HUDEP-2 (cell line): ENCODE measurements around the gene YIPF1.

ENCODE experiments used
- DNase-seq, 76 experiments: peaks; one replicate each; lab custom pipeline; 2025; ENCODE audit not compliant: unreplicated experiment in 76 of 76; lab: John Stamatoyannopoulos, UW

Gene YIPF1

DNA sequence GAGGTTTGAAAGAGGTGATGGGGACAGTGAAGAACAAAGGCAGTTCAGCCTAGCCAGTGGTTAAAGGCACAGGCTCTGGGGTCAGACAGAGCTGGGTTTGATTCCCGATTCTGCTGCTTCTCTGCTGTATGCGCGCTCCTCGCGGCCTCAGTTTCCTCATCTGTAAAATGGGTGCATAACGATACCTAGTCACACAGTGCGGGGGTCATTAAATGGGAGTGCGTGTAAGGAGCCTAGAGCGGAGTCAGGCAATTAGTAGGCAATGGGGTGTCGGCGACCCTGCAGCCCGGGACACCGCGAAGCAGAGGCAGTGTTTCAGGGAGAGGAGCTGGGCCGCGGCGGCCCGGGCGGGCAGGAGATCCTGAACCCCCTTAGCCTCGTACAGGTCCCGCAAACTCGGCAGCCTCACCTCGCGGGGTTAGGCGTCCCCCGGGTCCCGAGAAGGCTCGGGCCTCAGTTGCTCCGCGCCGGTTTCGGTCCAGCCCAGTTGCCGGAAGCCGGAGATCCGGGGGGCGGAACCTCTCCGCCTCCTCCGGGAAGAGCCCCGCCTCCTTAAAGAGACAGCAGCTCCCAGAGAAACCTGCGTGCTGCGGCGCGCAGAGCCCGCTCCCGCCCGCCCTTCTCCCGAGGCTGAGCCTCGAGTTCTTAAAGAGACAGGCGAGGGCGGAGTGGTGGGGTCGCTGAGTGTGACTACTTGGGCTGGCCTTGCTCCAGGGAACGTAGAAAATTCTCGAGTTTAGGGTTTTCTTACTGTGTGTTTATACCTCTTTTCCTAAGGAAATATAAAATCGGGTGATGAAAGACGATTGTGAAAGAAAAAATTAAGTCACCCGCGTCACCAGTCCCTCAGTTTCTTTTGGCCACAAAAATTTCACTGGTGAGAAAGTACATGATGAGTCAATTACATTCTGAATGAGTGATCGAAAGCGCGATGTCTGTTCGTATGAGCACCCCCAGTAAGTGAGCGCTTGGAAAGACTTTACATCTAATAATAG lies at the start of gene YIPF1:
TSS of gene YIPF1 (minus strand) at position 494 of the 995 bp plus-strand sequence. CDS start 860 bp downstream, outside the sequence.
- peak in 73 of 76 experiments; percentile 18 to 88 (median 73) for DNase-seq

DNA sequence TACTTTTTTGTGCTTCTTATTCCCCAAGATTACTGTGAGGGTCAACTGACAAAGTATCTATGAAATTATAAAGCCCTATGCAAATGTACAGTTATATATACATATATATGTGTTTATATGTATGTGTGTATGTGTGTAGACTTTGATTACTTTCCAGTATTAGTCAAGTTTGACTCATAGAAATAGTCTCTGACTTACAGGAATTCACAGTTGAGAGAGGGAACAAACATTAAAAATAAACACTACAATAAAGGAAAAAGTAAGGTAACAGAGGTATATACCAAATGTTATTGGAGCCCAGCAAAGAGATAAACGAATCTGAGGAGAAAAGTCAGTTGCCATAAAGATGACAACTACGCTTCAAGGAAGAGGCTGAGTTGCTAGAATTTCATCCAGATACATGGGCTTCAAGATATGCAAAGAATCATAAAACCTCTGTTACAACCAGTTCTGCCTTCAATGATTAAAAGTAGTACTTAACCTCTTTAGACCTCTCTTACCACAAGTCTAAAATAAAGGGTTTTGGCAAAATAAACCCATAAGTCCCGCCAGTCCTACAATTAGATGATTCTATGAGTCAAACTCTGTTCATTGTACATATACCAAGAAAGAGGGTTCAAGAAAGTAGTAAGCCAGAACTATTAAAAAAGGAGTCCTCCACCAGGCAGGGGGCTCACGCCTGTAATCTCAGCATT lies 48.7 kb upstream of the YIPF1 start:
- no peak for DNase-seq

DNA sequence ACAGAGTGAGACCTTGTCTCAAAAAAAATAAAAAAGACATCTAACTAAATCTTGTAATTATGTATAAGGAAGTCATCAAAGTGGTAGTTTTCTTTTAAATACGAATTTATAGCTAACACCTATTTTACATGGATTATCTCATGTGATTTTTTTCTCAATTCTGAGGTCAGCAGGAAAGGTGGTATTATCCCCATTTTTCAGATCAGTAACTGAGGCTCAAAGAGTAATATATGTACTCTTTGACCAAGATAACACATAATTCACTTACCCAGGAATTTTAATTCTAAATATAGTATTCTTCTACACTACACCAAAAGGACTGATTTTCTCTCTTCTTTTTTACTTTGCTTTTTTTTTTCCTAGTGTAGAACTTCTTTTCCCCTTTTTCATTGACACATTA lies 46.8 kb upstream of the YIPF1 start:
- DNase-seq = no peak

DNA sequence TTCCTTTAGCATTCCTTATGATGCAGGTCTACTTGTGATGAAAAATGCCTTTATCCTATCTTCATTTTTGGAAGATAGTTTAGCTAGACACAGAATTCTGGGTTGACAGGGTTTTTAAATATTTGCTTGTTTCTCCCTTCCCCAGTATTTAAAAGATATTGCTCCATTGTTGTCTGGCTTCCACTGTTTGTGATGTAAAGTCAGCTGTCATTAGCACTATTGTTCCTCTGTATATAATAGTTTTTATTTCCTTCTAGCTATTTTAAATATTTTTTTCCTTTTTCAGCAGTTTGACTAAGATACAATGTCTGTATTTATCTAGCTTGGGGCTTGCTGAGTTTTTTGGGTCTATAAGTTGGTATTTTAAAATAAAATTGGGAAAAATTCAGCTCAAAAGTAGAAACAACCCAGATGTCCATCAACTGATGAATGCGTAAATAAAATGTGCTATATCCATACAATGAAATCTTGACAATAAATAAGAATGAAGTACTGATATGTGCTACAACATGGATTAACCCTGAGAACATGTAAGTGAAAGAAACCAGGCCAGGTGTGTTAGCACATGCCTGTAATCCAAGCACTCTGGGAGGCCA lies 44.7 kb upstream of the YIPF1 start:
- no peak for DNase-seq

DNA sequence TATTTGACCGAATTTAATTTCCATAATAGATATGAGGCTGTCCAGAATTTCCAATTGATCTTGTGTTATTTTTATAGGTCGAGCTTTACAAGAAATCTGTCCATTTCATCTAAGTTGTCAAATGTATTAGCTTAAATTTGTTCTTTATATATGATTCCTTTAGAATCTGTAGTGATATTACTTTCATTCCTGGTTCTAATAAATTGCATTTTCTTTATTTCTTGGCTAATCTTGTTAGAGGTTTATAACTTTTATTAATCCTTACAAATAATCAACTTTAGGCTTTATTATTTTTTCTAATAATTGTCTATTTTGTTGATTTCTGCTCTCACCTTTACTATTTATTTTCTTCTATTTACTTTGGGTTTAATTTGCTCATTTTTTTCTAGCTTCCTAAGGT lies 41.9 kb upstream of the YIPF1 start:
- no peak for DNase-seq

DNA sequence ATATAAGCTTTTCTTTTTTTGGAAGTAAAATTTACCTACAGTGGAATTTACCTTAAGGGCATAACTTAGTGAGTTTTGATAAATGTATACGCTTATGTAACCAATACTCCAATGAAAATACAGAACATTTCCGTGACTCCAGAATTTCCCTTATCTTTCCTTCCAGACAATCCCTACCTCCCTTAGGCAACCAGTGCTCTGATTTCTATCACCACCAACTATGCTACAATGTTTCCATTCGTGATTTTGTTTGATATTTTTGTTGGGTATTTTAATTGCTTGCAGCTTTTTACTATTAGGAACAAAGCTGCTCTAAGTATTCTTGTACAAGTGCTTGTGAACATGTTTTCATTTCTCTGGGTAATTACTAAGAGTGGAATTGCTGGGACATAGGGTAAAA lies 41.3 kb upstream of the YIPF1 start:
- DNase-seq = no peak

DNA sequence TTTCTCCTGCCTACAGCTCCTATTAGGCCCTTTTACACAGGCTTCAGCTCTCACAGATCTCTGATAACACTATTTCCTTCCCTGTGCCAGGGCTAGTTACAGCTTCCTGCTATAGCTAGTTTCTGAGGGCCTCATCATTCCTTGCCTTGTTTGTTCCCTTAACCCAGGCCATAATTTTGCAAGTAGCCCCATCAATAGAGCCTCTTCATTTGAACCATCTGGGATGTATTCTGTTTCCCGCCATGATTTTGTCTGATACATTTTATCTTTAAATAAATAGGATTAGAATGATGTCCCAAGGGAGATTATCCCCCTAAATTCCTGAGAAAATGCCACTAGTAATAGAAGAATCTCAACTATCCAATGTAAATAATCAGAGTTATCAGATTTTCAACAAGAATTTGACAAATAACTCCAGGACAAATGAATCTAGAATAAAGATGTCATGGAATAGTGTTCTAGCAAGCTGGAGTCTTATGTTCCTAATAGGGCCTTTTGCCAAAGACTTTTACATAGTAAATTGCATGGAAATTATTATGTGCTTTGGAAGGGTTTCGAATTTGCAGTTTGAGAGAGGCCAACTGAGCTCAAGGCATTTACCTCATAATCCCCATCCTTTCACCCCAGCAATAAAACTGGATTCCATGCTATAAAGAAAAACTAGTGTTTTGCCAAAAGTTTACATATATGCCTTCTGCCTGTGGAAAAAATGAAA lies 39.8 kb upstream of the YIPF1 start:
- no peak for DNase-seq

DNA sequence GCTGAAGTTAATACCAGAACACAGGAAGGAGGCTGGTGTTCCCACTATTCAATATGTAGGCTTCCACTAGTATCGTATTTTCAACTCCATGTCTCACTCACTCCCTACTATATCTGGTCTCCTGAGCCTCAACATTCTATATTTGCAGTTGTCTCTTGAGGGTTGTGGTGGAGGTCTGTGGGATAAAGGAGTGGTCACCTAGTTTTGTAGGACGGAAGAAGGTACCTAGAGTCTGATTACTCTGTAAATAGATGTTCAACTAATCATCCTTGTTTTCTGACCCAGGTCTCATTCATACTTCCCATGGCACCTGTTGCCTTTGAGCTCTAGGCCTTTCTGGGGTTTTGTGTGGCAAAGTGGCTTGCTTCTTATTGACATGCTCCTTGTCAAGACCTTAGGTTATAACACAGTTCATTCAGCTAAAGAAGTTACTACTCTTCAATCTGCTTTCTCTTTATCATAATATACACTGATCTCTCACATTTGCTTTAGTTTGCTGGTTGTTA lies 37.8 kb upstream of the YIPF1 start:
- no peak for DNase-seq

DNA sequence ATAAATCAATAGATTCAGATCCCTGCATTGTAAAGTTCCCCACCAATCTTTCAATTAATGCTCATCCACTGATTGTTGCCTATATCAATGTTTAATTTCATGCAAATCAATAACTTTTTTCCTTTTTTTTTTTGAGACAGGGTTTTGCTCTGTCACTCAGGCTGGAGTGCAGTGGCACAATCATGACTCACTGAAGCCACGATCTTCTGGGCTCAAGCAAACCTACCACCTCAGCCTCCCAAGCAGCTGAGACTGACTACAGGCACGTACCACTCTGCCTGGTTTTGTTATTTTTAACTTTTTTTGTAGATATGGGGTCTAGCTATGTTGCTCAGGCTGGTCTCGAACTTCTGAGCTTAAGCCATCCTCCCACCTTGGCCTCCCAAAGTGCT lies 30.1 kb upstream of the YIPF1 start:
- DNase-seq = peak in 1 of 76 experiments; percentile 3

DNA sequence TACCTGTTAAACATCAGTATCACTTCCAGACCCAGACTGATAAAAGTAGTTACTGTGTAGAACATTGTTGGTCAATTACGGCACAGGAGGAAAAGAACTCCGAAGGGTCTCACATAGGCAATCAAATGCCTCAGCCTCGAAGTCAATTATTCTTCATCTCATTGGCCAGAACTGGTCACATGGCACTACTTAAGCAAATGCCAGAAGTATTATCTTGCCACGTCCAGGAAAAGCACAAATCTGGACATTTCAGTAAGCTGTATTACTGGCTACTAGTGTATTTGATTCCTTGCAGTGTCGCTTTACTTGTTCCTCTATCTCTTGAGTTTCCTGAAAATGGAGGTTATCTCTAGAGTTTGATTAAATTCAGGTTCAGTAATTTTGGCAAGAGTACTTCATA lies 28.7 kb upstream of the YIPF1 start:
- no peak for DNase-seq

DNA sequence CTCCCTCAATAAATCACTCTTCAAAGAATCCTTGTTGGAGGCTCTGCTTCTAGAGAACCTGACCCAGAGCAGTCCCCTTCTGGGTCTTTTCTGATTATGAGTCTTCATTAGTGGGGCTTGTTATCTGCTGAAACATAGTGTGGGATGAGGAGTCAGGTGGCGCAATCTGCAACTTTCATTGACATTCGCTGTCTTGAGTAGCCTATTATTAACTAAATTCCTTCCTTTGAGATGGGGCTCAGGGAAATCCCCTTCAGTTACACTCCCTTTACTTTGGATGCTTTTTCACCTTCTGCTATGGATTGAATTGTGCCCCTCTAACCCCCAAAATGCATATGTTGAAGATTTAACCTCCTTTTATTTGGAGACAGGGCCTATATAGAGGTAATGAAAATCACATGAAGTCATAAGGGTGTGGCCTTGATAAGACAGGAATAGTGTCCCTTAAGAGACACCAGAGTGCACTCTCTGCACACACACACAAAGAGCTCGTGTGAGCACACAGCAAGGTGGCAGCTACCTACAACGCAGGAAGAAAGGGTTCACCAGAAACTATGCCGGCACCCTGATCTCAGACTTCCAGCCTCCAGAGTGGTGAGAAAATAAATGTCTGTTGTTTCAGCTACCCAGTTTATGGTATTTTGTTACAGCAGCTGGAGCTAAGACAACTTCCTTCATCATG lies 23.9 kb upstream of the YIPF1 start:
- peak in 5 of 76 experiments; percentile 1 to 10 (median 10) for DNase-seq

DNA sequence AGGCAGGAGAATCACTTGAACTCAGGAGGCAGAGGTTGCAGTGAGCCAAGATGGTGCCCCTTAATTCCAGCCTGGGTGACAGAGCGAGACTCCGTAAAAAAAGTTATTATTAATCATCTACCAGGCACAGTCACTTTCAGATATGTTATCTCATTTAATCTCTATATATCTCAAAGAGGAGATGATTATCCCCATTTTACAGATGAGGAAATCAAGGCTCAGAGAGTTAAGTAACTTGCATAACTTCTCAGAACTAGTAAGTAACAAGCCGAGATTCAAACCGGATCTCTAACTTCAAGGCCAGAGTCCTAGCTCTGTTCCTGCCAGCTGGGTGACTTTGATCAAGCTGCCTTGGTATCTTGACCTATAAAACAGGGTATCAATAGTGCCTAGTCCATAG lies 21.8 kb upstream of the YIPF1 start:
- DNase-seq = no peak

DNA sequence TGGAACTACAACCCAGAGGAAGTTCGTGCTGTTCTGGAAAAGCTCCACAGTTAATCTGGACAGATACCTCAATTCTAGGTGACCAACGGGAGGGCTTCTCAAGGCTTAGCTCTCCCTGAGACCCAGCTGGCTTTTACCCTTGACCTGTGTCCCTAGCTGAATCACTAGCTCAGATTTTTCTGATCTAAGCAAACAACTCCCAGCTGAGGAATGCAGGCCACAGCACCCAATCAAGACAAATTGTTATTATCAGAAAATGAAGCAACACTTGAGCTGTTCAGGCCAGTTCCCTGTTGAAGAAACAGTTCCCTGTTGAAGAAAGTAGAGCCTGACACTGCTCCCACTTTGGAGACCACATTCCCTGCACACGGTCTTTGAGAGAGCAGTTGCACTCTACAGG lies 20.3 kb upstream of the YIPF1 start:
- no peak for DNase-seq

DNA sequence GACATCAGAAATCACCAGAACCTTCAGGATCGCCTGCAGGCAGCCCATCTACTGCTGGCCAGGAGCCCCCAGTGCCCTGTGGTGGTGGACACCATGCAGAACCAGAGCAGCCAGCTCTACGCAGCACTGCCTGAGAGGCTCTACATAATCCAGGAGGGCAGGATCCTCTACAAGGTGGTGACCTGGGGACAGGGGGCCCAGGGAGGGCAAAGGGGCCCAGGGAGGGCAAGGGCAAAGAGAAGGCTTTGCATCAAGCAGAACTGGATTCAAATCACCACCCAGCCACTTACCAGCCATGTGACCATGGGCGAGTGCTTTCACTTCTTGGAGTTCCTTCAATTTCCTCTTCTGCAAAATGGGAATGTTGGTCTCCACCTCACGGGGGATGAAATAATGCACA lies 16.5 kb upstream of the YIPF1 start:
- DNase-seq = no peak

DNA sequence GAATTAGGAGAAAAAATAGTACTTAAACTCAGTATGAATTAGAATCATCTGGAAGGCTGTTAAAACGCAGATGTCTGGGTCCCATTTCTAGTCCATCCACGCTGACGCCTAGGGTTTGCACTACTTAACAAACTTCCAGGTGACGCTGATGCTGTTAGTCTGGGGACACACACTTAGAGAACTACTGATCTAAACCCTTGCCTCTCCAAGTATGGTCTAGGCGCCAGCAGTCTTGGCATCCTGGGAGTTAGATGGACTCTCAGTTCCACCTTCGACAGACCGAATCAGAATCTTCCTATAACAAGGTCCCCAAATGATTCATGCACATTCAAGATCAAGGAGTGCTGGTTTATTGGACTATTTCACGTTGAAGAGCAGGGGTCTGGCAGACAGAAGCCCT lies 15.9 kb upstream of the YIPF1 start:
- no peak for DNase-seq

DNA sequence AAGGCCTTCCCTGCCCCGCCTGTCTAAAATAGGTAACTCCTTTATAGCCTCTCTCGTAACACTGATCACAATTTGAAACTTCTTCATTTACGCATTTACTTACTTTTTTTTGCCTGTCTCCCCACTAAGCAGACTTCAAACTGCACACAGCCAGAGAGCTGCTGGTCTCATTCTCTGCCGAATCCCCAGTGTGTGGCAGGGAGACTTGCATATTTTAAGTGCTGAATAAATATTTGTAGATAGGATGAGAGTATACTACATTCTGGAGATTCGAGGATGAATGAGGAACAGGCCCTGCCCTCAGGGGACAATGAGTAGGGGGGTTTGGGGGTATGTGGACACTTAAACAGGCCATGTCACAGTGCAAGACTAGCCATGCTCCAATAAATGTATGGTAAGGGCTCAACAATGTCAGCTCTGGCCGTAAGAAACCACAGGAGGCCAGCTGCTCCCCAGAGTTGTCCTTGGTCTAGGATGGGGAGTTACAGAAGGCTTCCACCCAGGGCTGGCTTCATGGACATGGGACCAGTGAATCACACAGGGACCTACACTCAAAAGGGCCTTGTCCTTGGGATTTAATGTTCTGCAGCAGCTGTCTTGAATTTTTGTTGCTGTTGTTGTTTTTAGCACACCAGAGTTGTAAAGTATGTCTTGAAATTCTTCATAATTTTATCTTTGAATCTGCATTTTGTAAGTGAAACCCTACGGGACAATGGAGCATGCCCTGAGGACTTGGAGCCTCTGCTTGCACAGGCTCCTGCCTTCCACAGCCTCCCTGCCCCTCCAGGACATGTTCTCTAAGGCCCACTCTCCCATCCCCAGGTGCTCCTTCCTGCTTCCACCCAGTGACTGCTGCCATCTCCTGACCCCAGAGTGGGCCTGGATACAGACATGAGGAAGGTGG lies 12.9 kb upstream of the YIPF1 start:
- no peak for DNase-seq

DNA sequence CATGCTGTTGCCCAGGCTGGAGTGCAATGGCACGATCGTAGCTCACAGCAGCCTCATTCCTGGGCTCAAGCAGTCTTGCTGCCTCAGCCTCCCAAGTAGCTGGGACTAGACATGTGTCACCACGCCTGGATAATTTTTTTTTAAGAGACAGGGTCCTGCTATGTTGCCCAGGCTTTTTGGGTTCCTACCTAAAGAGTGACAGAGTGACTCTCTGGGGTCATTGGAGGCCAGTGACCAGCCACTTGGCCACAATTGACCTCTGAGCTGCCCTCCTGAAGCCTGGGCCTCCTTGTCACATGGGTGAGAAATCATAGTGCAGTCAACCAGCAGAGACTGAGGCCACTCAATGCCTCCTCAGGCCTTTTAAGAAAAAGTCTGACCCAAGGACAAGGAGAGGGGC lies 10.1 kb upstream of the YIPF1 start:
- no peak for DNase-seq

DNA sequence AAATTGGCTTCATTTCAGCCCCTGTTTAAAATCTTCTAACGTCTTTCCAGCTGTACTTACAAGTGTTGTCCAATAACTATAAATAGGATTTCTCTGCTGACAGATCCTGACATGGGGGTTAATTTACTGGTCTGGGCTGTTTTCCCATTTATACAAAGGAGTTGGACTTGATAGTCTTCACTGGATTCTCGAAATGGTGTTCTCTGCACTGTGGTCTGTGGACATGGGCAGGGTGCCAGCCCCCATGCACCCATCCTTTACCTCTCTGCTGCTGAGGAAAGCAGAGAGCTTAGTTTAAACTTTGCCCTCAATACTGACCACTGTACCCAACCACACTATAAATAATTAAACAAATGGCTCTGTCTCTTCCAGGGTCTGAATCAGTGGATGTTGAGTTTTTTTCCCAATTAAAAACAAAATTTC lies 9.6 kb upstream of the YIPF1 start:
- no peak for DNase-seq

DNA sequence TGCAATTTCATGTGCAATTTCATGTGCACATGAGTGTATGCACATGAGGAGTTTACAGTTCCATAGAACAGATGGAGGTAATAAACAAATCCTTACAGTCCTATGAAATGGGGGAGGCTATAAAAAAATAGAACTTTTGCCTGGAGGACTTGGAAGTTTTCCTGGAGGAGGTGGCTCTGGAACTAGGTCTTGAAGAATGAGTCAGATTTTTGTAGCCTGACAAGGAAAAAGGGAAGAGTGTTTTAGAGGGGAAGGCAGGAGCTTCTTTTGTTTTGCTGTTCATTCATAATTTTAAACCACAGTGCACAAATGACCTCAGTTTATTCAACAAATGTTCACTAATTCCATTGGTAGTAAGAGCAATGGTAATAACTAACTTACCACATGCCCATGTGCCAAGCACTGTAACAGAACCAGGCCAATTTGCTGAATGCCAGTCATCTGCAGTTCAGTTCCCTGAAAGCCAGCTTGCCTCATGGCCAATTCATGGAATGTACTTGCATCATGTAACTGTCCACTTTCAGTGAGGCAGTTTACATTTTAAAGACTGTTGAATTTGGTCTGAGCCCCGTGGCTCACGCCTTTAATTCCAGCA lies 7.1 kb upstream of the YIPF1 start:
- DNase-seq = no peak
